Memory B cell (primary cell): ENCODE data around the gene BUB1B.
"Not testable (repeated sequence)": the region's sequence is repeated elsewhere in the genome, so short reads cannot be mapped to it uniquely, and the experiment has no call there.

Experiments
- ATAC-seq: fragments of 150-1000 bp; cut with Tn5 transposase; 2 replicates; pipeline ENCODE4 v1.10.0; 2021; ENCODE audit warnings: low read depth, mild to moderate bottlenecking, moderate library complexity
- DNase-seq, 2 donors: peaks; one replicate each; pipeline ENCODE4 v3.0.0; 2022; ENCODE audit warnings: low spot score in 2 of 2
- H3K27ac Mint-ChIP-seq: one replicate; pipeline ENCODE4 v1.8.0; 2022; ENCODE audit warnings: mild to moderate bottlenecking, moderate library complexity, mixed read lengths
- H3K27me3 Mint-ChIP-seq: one replicate; pipeline ENCODE4 v1.8.0; 2022; ENCODE audit warnings: mixed read lengths
- H3K36me3 Mint-ChIP-seq: one replicate; pipeline ENCODE4 v1.8.0; 2022; ENCODE audit warnings: mild to moderate bottlenecking, mixed read lengths
- H3K4me1 Mint-ChIP-seq: one replicate; pipeline ENCODE4 v1.8.0; 2022; ENCODE audit warnings: mixed read lengths
- H3K4me3 Mint-ChIP-seq: one replicate; pipeline ENCODE4 v1.8.0; 2022; ENCODE audit warnings: mild to moderate bottlenecking, moderate library complexity, mixed read lengths
- H3K9me3 Mint-ChIP-seq: one replicate; pipeline ENCODE4 v1.8.0; 2022; ENCODE audit warnings: mixed read lengths

The BUB1B gene

DNA sequence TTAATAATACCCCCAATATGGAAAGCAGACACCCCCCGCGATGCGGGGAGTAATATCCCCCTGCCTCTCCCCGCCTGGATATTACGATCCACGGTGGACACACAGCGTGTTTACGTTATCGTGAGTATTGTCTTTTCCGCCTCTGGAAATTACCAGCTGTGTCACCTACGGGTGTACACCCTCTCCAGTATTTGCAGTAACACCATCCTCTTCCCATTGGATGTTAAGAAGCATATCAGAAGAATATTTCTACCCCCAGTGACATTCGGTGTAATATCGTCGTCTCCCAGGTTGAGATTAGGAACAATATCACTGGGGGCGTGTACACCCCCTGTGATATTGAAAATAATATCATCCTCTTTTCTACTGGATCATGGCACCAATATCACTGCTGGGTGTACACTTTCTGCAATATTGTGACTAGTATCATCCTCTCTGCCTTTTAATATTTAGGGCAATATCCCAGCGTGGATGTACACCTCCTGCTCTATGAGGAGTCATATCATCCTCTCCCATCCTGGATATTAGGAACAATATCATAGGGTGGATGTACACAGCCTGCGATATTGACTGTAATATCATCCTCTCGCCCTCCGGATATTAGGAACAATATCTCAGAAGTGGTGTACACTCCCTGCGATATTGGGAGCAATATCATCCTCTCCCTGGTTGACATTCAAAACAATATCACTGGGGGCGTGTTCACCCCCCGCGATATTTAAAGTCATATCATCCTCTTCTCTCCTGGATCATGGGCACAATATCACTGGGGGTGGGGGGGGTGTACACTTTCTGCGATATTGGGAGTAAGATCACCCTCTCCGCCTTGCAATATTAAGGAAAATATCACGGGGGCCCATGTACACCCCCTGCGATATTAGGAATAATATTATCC, 31.9 kb upstream of the BUB1B start:
- no peaks in the 10 kb centered on the region for H3K4me1 Mint-ChIP-seq
- no peak for DNase-seq
- no peaks in the 10 kb centered on the region for H3K9me3 Mint-ChIP-seq
- no peak overlapping the region for H3K27ac Mint-ChIP-seq
- H3K27me3 Mint-ChIP-seq: peaks cover 11% of the 10 kb centered on the region
- no peaks in the 10 kb centered on the region for H3K36me3 Mint-ChIP-seq
- no peak overlapping the region for H3K4me3 Mint-ChIP-seq
- ATAC-seq: no peak

DNA sequence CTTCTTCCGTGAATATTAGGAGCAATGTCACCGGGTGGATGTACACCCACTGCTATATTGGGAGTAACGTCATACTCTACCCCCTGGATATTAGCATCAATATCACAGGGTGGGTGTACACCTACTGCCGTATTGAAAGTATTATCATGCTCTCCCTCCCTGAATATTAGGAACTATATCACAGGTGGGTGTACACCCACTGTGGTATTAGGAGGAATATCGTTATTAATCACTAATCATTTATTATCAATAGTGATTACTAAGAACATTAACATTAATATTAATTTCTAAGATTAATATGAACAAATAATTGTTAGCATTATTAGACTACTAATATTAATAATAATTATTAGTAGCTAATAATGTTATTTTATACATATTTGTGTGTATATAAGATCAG, 30.8 kb upstream of the BUB1B start:
- Mint-ChIP-seq H3K27ac (no peak overlapping the region), H3K27me3 (peaks cover 11% of the 10 kb centered on the region), H3K4me3 (no peak overlapping the region), H3K4me1 (no peaks in the 10 kb centered on the region), H3K36me3 (no peaks in the 10 kb centered on the region), H3K9me3 (no peaks in the 10 kb centered on the region)
- ATAC-seq (no peak), DNase-seq (no peak)

DNA sequence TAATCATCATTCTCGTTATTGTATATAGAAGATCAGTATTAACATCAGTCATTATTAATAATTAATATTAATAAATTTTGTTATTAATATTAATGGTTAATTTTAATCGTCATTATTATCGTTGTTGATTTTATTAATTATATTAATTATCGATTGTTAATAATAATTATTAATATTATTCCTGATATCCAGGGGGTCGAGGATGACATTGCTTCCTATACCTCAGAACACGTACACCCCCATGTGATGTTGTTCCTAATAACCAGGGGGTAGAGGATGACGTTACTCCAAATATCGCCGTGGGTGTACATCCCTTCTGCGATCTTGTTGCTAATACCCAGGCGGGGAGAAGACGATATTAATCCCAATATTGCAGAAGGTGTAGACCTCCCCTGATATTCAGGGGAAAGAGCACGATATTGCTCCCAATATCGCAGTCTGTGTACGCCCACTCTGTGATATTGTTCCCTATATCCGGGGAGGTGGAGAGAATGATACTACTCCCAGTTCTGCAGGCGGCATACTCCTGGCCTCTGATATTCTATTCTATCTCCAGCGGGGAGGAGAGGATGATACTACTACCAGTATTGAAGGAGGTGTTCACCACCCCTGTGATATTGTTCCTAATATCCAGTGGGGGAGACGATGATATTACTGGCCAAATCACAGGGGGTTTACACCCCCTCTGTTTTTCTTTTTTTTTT, 29.9 kb upstream of the BUB1B start:
- Mint-ChIP-seq H3K4me1 (no peaks in the 10 kb centered on the region), H3K4me3 (no peak overlapping the region), H3K9me3 (no peaks in the 10 kb centered on the region), H3K27ac (no peak overlapping the region), H3K36me3 (no peaks in the 10 kb centered on the region), H3K27me3 (peaks cover 11% of the 10 kb centered on the region)
- DNase-seq (no peak), ATAC-seq (no peak)

DNA sequence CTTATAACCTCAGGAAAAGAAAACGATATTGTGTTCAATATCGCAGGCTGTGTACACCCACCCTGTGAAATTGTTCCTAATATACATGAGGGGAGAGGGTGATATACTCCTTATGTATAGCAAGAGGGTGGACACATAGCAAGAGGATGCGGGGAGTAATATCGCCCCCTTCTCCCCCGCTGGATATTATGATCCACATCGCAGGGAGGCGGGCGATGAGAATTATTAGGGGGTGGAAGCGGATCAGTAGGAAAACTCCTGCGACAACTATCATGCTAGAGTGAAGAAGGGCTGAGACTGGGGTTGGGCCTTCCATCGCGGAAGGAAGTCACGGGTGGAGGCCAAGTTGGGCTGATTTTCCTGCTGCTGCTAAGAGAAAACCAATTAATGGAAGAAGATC, 27.3 kb upstream of the BUB1B start:
- Mint-ChIP-seq H3K27me3 (peaks cover 8% of the 10 kb centered on the region), H3K9me3 (no peaks in the 10 kb centered on the region), H3K27ac (no peak overlapping the region), H3K4me3 (no peak overlapping the region), H3K36me3 (no peaks in the 10 kb centered on the region), H3K4me1 (no peaks in the 10 kb centered on the region)
- ATAC-seq (no peak), DNase-seq (no peak)

DNA sequence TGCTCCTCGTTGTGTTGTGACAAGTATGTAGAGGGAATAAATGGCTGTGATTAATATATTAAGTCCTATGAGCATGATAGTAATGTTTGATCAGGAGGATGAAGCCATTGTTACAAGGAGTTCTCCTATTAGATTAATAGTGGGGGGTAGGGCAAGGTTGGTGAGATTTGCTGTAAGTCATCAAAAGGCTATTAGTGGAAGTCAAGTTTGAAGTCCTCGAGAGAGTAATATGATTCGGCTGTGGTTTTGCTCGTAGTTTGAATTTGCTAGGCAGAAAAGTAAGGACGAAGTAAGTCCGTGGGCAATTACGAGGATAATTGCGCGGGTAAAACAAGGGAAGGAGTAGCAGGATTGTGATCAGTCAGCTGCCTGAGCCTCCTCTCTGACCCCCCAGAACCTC, 26.0 kb upstream of the BUB1B start:
- peaks cover 2% of the 10 kb centered on the region for H3K27me3 Mint-ChIP-seq
- no peaks in the 10 kb centered on the region for H3K4me1 Mint-ChIP-seq
- no peak overlapping the region for H3K4me3 Mint-ChIP-seq
- no peak for DNase-seq
- H3K36me3 Mint-ChIP-seq: no peaks in the 10 kb centered on the region
- H3K9me3 Mint-ChIP-seq: no peaks in the 10 kb centered on the region
- no peak overlapping the region for H3K27ac Mint-ChIP-seq
- no peak for ATAC-seq

DNA sequence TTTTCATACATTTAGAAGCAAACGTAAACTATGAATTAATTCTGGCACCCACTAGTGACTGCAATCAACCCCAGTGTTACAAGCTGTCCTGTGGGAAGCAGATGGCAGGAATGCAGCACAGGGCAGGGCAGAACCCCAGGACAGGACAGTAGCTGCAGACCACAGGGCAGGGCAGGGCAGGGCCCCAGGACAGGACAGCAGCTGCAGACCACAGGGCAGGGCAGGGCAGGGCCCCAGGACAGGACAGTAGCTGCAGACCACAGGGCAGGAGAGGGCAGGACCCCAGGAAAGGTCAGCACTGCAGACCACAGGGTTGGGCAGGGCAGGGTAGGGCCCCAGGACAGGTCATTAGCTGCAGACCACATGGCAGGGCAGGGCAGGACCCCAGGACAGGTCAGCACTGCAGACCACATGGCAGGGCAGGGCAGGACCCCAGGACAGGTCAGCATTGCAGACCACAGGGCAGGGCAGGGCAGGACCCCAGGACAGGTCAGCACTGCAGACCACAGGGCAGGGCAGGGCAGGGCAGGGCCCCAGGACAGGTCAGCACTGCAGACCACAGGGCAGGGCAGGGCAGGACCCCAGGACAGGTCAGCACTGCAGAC, 24.9 kb upstream of the BUB1B start:
- not testable (repeated sequence) for ATAC-seq, H3K4me1 Mint-ChIP-seq, H3K4me3 Mint-ChIP-seq, H3K27me3 Mint-ChIP-seq, H3K27ac Mint-ChIP-seq, H3K9me3 Mint-ChIP-seq, DNase-seq, H3K36me3 Mint-ChIP-seq

DNA sequence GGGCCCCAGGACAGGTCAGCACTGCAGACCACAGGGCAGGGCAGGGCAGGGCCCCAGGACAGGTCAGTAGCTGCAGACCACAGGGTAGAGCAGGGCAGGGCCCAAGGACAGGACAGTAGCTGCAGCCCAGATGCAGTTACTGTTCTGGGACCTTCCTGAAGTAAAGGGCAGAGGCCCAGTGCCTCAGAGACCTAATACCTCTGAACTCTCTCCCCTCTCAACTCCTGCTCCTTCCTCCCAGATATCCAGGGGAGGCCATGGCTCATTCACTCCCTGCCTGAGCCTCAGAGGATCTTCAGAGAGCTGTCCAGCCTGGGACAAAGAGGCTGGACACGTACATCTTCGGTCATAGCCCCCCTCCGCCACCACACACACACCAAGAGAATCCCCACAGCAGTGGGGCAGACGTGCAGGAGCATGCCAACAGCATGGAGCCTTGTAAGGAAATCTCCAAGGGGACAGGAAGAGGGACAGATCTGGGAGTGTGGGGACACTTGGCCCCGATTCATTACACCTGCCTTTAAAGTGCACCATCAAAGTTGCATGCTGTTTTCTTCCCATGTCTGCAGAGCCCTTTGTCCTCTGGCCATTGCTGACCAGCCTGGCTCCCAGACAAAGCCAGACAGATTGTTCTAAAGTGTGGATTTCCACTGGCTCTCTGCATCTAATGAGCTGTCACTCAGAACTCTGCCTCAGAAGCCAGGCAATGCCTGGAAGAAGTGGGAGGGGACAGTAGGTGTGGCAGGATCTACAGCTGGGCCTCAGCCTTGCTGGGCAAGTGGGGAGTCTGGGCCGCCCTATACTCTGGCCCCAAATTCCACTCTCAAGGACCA, 24.2 kb upstream of the BUB1B start:
- Mint-ChIP-seq H3K27ac (no peak overlapping the region), H3K4me1 (no peaks in the 10 kb centered on the region)

DNA sequence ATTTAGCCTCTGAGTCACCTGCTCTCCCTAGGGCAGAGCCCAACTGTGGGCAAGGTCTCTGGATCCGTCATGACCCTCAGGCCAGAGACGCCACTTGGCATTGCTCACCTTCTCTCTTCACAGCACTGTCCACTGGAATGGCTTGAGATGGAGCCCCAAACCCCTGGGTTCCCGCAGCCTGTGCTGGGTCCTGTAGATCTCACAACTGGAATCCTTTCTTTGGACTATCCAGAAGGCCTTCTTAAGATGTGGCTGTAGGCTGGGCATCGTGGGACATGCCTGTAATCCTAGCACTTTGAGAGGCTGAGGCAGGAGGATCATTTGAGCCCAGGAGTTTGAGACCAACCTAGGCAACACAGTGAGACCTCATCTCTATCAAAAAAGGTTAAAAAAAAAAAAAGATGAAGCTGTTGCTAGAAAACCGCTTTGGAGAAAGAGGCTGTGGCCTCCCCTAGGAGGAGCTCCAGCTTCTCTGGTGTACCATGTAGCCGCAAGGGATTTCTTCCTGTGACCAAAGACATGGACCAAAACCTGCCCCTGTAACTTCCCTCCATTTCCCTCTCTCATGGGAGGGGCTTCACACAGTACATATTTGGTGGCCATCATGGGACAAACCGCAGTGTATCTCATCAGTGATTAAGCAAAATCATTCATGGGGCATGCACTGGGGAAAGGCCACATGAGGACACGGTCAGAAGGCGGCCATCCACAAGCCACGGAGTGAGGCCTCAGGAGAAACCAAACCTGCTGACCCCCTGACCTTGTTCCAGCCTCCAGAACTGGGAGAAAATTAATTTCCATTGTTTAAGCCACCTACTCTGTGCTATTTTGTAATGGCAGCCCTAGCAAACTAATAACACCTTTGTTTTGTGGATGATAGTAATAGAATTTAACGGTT, 23.3 kb upstream of the BUB1B start:
- Mint-ChIP-seq H3K27ac (no peak overlapping the region), H3K4me1 (no peaks in the 10 kb centered on the region), H3K4me3 (no peak overlapping the region), H3K27me3 (peaks cover under 1% of the 10 kb centered on the region), H3K9me3 (no peaks in the 10 kb centered on the region), H3K36me3 (no peaks in the 10 kb centered on the region)
- DNase-seq (no peak), ATAC-seq (no peak)

More for the DNA sequence above, 24.2 kb upstream of the BUB1B start:
- ATAC-seq (no peak), DNase-seq (no peak)
- peaks cover 2% of the 10 kb centered on the region for H3K27me3 Mint-ChIP-seq
- H3K4me3 Mint-ChIP-seq: no peak overlapping the region
- no peaks in the 10 kb centered on the region for H3K36me3 Mint-ChIP-seq
- no peaks in the 10 kb centered on the region for H3K9me3 Mint-ChIP-seq

DNA sequence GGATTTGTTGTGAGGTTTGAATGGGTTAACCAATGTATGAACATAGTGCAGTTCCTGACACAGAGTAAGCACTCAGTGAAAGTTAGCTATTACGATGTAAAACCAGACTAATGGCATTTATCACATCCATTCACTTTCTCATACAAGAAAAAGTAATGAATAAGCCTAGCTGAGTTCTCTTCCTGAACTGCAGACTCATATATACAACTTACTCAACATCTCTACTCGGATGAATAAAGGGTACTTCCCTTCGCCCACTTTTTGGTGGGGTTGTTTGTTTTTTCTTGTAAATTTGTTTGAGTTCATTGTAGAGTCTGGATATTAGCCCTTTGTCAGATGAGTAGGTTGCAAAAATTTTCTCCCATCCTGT, 22.7 kb upstream of the BUB1B start:
- not testable (repeated sequence) for H3K27ac Mint-ChIP-seq, H3K4me1 Mint-ChIP-seq, H3K4me3 Mint-ChIP-seq, ATAC-seq, DNase-seq, H3K27me3 Mint-ChIP-seq, H3K9me3 Mint-ChIP-seq, H3K36me3 Mint-ChIP-seq

DNA sequence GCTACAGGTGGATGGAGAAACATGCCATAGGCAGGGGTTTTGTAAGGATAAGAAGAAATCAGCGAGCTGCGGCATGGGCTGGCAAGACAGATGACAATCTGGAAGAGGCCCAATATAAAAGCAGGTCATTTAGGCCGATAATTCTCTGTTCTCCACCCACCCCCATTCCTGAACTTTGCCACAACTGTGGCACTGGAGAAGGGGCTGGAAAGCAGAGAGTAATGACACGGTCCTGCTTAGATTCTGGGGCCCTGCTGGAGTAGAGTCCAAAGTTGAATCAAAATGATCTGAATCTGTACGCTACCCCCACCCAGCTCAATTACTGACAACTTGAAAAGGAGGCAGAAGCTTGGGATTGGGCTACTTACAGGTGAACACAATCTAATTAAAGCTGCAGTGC, 18.4 kb upstream of the BUB1B start:
- H3K27ac Mint-ChIP-seq: no peak overlapping the region
- ATAC-seq (no peak), DNase-seq (no peak)
- no peak overlapping the region for H3K4me3 Mint-ChIP-seq
- no peaks in the 10 kb centered on the region for H3K27me3 Mint-ChIP-seq
- no peaks in the 10 kb centered on the region for H3K4me1 Mint-ChIP-seq
- H3K36me3 Mint-ChIP-seq: no peaks in the 10 kb centered on the region
- no peaks in the 10 kb centered on the region for H3K9me3 Mint-ChIP-seq

DNA sequence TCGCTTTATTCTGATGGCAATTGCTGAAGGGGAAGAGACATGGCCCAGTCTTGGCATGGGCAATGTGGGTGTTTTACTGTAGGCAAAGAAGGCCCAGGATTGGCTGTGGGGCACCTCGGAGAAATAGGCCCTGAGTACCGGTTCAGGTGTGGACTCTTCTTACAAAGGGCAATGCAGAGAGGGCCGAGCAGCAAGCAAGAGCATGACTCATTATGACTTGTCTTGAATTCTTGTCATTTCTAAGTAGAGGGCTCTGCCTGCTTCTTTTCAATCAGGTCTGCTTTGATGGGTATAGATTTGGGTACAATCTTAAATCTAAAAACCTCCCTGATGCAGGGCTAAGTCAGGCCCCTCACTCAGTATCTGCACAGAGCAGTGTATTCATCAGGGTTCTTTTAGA, 14.8 kb upstream of the BUB1B start:
- Mint-ChIP-seq H3K36me3 (no peaks in the 10 kb centered on the region), H3K9me3 (no peaks in the 10 kb centered on the region), H3K27ac (no peak overlapping the region), H3K4me3 (no peak overlapping the region), H3K4me1 (no peaks in the 10 kb centered on the region), H3K27me3 (no peaks in the 10 kb centered on the region)
- DNase-seq (no peak), ATAC-seq (no peak)

DNA sequence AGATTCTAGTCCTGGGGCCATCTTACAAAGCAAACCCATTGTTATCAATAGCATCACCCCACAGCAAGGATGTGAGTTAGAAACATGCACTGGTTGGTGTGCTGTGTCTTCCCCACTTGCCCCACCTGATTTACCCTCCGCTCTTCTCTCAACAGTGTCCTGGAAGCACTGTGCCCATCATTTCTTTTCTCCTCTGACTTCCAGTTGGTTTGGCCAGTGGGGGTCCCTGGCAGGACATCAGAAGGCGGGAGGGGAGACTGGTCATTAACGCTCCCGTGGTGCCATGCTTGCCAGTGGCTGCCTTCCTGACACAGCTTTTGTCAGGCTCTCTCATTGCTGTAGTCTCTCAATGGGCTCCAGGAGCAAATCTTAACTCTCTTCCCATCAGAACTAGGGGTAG, 11.5 kb upstream of the BUB1B start:
- no peaks in the 10 kb centered on the region for H3K4me1 Mint-ChIP-seq
- no peaks in the 10 kb centered on the region for H3K36me3 Mint-ChIP-seq
- no peak overlapping the region for H3K4me3 Mint-ChIP-seq
- H3K27ac Mint-ChIP-seq: no peak overlapping the region
- no peak for DNase-seq
- ATAC-seq: no peak
- no peaks in the 10 kb centered on the region for H3K9me3 Mint-ChIP-seq
- no peaks in the 10 kb centered on the region for H3K27me3 Mint-ChIP-seq
